Testis (tissue), 2 donors: ENCODE results near the gene SIPA1L3.

Source experiments
- POLR2A ChIP-seq: fragments of 450-650 bp; IDR thresholded peaks from one replicate; pipeline ENCODE4 v1.6.1; 2017; ENCODE audit warnings: antibody characterized with exemption, mild to moderate bottlenecking, moderate library complexity
- TF ChIP-seq, protein P1 (sequence below), 3 experiments: fragments of 450-650 bp in 2 of 3; fragments of 200-600 bp in 1 of 3; sonication (generic) in 1 of 3; IDR thresholded peaks; one replicate each; pipeline ENCODE4 v1.5.1; 2016 to 2019; ENCODE audit warnings: antibody characterized with exemption in 3 of 3, mild to moderate bottlenecking in 2 of 3, moderate library complexity in 1 of 3

DNA sequence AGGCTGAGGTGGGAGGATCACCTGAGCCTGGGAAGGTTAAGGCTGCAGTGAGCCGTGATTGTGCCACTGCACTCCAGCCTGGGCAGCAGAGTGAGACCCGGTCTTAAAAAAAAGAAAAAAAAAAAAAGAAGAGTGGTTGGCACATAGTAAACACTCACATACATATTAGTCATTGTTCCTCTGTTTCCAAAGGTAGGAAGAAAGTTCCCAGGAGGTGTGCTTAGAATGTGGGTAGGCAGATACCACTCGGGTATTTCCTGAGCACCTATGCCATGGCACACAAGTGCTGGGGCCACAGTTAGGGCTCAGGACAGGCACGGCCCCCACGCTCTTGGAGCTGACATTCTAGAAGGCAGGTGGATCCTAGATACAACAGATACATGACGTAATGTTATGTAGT lies 41.4 kb downstream of the SIPA1L3 start:
- TF ChIP-seq, protein P1, sequence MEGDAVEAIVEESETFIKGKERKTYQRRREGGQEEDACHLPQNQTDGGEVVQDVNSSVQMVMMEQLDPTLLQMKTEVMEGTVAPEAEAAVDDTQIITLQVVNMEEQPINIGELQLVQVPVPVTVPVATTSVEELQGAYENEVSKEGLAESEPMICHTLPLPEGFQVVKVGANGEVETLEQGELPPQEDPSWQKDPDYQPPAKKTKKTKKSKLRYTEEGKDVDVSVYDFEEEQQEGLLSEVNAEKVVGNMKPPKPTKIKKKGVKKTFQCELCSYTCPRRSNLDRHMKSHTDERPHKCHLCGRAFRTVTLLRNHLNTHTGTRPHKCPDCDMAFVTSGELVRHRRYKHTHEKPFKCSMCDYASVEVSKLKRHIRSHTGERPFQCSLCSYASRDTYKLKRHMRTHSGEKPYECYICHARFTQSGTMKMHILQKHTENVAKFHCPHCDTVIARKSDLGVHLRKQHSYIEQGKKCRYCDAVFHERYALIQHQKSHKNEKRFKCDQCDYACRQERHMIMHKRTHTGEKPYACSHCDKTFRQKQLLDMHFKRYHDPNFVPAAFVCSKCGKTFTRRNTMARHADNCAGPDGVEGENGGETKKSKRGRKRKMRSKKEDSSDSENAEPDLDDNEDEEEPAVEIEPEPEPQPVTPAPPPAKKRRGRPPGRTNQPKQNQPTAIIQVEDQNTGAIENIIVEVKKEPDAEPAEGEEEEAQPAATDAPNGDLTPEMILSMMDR (IDR thresholded peaks at IDR 0.05): no peak
- TF ChIP-seq POLR2A: no peak
